ENCODE data around the gene TICRR. TPM values are rescaled to one million over a fixed set of nuclear protein-coding genes. Genes with fewer than 3 reads are reported as not detected.

The TICRR gene
- total and polyA plus RNA-seq, 2 experiments from 2014 or later = 2.7 to 11.0 TPM

GRCh38 chr15:89657686-89658200 is 82.5 kb downstream of the TICRR start:
- Histone ChIP-seq H3K36me3 (no peaks in the 10 kb centered on the region), H3K4me1 (ENCODE audit: low read depth) (peaks cover 20% of the 10 kb centered on the region), H3K27me3 (no peaks in the 10 kb centered on the region), H3K4me3 (no peak overlapping the region), H3K27ac (no peak overlapping the region), H3K9me3 (ENCODE audit: low read depth) (no peaks in the 10 kb centered on the region)
- TF ChIP-seq CTCF (IDR thresholded peaks at IDR 0.05; ENCODE audit: low read depth, low read length) = no peak
- DNase-seq (ENCODE audit: low read depth in 1 of 2, low spot score in 1 of 2) = no peak

- Histone ChIP-seq H3K4me3 (no peak overlapping the region), H3K27me3 (no peaks in the 10 kb centered on the region), H3K36me3 (no peaks in the 10 kb centered on the region), H3K9me3 (ENCODE audit: low read depth) (no peaks in the 10 kb centered on the region), H3K4me1 (ENCODE audit: low read depth) (peaks cover 14% of the 10 kb centered on the region), H3K27ac (no peak overlapping the region)
- no peak for DNase-seq (ENCODE audit: low read depth in 1 of 2, low spot score in 1 of 2)
- TF ChIP-seq CTCF (IDR thresholded peaks at IDR 0.05; ENCODE audit: low read depth, low read length) = no peak
Measured at GRCh38 chr15:89659295-89659694, 84.0 kb downstream of the TICRR start.

DNA sequence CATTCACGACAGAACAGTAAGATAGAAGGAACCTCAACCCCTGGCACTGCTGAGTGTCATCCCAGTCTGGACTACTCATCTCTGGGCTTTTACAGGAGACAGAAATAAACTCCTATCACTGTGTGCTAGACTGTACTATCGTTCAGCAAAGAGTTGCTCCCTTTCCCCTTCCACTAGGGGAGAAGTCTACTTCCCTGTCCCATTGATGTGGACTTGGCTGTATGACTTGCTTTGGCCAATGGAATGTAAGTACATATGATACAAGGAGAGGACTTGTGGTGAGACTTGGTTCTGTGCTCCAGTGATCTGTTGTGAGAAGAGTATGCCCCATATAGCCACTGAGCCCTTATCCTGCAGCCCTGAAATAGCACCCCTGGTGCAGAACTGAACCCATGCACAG is 85.3 kb downstream of the TICRR start:
- H3K36me3 ChIP-seq = no peaks in the 10 kb centered on the region
- DNase-seq (ENCODE audit: low read depth in 1 of 2, low spot score in 1 of 2) = no peak
- no peak for TF ChIP-seq CTCF (IDR thresholded peaks at IDR 0.05; ENCODE audit: low read depth, low read length)

GRCh38 chr15:89662893-89663626 is 87.8 kb downstream of the TICRR start:
- H3K36me3 ChIP-seq = no peaks in the 10 kb centered on the region
- H3K27ac ChIP-seq = no peak overlapping the region
- DNase-seq (ENCODE audit: low read depth in 1 of 2, low spot score in 1 of 2) = peak in 1 of 2 donors; percentile 98
- no peak for TF ChIP-seq CTCF (IDR thresholded peaks at IDR 0.05; ENCODE audit: low read depth, low read length)
- H3K9me3 ChIP-seq (ENCODE audit: low read depth) = no peaks in the 10 kb centered on the region
- no peaks in the 10 kb centered on the region for H3K4me1 ChIP-seq (ENCODE audit: low read depth)
- H3K27me3 ChIP-seq = no peaks in the 10 kb centered on the region
- H3K4me3 ChIP-seq = no peak overlapping the region

More for the DNA sequence above, 85.3 kb downstream of the TICRR start:
- peaks cover 11% of the 10 kb centered on the region for H3K4me1 ChIP-seq (ENCODE audit: low read depth)
- no peak overlapping the region for H3K4me3 ChIP-seq
- H3K27ac ChIP-seq = no peak overlapping the region
- no peaks in the 10 kb centered on the region for H3K9me3 ChIP-seq (ENCODE audit: low read depth)
- no peaks in the 10 kb centered on the region for H3K27me3 ChIP-seq

GRCh38 chr15:89664441-89665350 is 89.4 kb downstream of the TICRR start:
- Histone ChIP-seq H3K27me3 (no peaks in the 10 kb centered on the region), H3K4me3 (no peak overlapping the region), H3K27ac (no peak overlapping the region), H3K9me3 (ENCODE audit: low read depth) (no peaks in the 10 kb centered on the region), H3K4me1 (ENCODE audit: low read depth) (no peaks in the 10 kb centered on the region), H3K36me3 (no peaks in the 10 kb centered on the region)
- TF ChIP-seq CTCF (IDR thresholded peaks at IDR 0.05; ENCODE audit: low read depth, low read length) = no peak
- DNase-seq (ENCODE audit: low read depth in 1 of 2, low spot score in 1 of 2) = no peak
